ENCODE data around the gene RAB17.

DNA sequence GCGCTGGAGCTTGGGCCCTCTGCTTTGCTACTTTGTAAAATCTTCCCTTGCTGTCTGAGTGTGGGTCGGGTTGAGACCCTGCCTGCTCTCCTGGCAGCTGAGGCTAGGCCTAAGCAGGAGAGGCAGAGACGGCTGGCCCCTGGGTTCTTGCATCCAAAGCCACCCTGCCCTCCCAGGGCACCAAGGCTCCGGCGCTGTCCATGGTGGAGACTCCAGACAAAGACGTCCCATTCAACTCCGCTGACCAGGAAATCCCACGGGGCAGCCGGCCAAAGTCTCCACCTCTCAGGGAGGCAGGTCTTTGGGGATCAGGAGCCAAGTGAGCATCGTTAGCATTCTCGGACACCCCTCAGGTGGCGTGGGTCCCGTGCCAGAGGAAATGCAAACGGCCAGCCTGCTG lies 26.7 kb downstream of the RAB17 start:
- no peak for TF ChIP-seq POLR2A (IDR thresholded peaks at IDR 0.05)
- TF ChIP-seq, protein P1, sequence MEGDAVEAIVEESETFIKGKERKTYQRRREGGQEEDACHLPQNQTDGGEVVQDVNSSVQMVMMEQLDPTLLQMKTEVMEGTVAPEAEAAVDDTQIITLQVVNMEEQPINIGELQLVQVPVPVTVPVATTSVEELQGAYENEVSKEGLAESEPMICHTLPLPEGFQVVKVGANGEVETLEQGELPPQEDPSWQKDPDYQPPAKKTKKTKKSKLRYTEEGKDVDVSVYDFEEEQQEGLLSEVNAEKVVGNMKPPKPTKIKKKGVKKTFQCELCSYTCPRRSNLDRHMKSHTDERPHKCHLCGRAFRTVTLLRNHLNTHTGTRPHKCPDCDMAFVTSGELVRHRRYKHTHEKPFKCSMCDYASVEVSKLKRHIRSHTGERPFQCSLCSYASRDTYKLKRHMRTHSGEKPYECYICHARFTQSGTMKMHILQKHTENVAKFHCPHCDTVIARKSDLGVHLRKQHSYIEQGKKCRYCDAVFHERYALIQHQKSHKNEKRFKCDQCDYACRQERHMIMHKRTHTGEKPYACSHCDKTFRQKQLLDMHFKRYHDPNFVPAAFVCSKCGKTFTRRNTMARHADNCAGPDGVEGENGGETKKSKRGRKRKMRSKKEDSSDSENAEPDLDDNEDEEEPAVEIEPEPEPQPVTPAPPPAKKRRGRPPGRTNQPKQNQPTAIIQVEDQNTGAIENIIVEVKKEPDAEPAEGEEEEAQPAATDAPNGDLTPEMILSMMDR (IDR thresholded peaks at IDR 0.05): no peak
